Astrocyte of the cerebellum (primary cell): ENCODE results near the gene DSTN.

Experiments used
- DNase-seq: peaks from one replicate; pipeline ENCODE4 v3.0.0-alpha.2; 2011; ENCODE audit warnings: low read depth
- H3K4me3 ChIP-seq: 2 replicates; pipeline ENCODE4 v1.5.1; 2011; ENCODE audit warnings: mild to moderate bottlenecking, low read depth, low read length, moderate library complexity
- in situ Hi-C: cut with HindIII; loops from 2 replicates; pipeline ENCODE4 v1.10.0; 2017; ENCODE audit warnings: low sequenced_read_pairs
- TF ChIP-seq, protein P1 (sequence below): IDR thresholded peaks from 2 replicates; pipeline ENCODE4 v1.5.1; 2012; ENCODE audit warnings: low read length, low read depth, moderate library complexity, mild to moderate bottlenecking; ENCODE audit errors: missing control alignments

The DSTN gene

GRCh38 chr20:17594443-17594842, 24.6 kb downstream of the DSTN start:
- no peak for DNase-seq
- TF ChIP-seq, protein P1, sequence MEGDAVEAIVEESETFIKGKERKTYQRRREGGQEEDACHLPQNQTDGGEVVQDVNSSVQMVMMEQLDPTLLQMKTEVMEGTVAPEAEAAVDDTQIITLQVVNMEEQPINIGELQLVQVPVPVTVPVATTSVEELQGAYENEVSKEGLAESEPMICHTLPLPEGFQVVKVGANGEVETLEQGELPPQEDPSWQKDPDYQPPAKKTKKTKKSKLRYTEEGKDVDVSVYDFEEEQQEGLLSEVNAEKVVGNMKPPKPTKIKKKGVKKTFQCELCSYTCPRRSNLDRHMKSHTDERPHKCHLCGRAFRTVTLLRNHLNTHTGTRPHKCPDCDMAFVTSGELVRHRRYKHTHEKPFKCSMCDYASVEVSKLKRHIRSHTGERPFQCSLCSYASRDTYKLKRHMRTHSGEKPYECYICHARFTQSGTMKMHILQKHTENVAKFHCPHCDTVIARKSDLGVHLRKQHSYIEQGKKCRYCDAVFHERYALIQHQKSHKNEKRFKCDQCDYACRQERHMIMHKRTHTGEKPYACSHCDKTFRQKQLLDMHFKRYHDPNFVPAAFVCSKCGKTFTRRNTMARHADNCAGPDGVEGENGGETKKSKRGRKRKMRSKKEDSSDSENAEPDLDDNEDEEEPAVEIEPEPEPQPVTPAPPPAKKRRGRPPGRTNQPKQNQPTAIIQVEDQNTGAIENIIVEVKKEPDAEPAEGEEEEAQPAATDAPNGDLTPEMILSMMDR = no peak
- in situ Hi-C loops = loop anchor here (5.0 kb wide), 1 partner anchor 52 kb away; no protein-coding TSS in a partner anchor
- no peak overlapping the region for H3K4me3 ChIP-seq

- H3K4me3 ChIP-seq = no peak overlapping the region
These were observed 26.0 kb downstream of the DSTN start for GRCh38 chr20:17595856-17596255.

GRCh38 chr20:17598013-17598550, 28.2 kb downstream of the DSTN start:
- H3K4me3 ChIP-seq = no peak overlapping the region
- DNase-seq = no peak
- TF ChIP-seq, protein P1 = no peak
- in situ Hi-C loops = no loop called here

More at GRCh38 chr20:17595856-17596255, 26.0 kb downstream of the DSTN start:
- TF ChIP-seq, protein P1 = no peak
- in situ Hi-C loops = no loop called here
- DNase-seq = no peak

- in situ Hi-C loops = no loop called here
- no peak overlapping the region for H3K4me3 ChIP-seq
- DNase-seq = no peak
- TF ChIP-seq, protein P1 = no peak
These were observed 32.1 kb downstream of the DSTN start for GRCh38 chr20:17601957-17602356.

GRCh38 chr20:17602493-17602892, 32.6 kb downstream of the DSTN start:
- TF ChIP-seq, protein P1 = no peak
- DNase-seq = no peak
- H3K4me3 ChIP-seq = no peak overlapping the region
- in situ Hi-C loops = no loop called here

DNA sequence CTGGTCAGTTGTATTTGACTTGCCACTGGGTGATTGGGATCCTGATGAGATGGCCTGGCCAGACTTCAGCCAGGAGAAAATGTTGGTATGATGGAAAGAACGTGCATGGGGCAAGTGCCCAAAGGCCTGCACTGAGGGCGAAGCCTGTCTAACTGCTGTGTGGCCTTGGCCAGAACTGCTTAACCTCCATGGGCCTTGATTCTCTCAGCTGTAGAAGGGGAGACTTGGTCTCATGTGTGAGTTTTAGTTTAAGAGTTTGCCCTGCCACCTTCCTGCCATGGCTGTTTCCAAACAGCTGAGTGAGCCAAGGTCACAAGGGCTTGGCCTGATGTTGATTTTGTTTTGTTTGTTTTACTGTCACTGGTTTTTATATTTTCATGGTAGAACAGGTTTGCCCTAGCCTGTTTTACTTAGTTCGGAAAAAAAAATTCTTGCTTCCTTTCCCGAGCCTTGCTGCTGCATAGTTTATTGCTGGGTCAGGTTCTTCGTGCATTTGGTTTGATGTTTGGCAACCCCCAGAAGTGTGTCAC, 35.3 kb downstream of the DSTN start:
- TF ChIP-seq, protein P1 = no peak
- H3K4me3 ChIP-seq = no peak overlapping the region
- in situ Hi-C loops = no loop called here
- no peak for DNase-seq
